ENCODE measurements around the gene MOB2.

MOB2 gene

DNA sequence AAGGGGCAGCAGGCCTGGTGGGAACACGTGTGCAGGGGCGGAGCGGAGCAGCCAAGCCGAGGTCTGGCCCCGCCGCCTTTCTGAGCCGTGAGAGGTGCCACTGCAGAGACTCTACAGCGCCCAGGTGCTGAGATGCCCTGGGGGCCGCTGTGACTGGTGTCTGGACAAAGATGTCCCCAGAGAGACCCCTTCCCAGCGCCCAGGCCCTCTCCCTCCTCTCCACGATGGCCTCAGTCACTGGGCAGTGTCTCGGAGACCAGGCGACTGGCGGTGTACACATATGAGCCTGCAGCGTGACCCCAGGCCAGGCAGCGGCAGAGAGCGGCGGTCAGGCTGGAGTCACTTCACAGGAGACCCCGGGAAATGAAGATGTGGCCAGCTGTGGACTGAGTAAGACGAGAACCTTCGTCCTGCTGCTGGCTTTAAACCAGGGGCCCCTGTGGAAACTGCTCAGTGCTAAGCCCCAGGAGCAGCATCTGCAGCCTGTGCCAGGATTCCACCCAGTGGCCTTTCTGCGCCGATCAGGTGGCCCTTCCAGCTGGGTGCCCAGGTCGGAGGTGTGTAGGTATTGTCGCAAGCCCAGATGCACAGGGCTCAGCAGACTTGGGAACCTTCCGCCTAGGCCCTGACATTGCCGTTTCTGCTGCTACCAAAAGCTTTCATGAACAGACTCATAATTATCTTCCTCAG lies 34.7 kb downstream of the MOB2 start:
- H3K9me3 ChIP-seq (ENCODE audit: low read depth, low read length): no peaks in the 10 kb centered on the region
- H3K36me3 ChIP-seq (ENCODE audit: insufficient read depth, low read length): no peaks in the 10 kb centered on the region
- H3K27ac ChIP-seq: no peak overlapping the region
- H3K9ac ChIP-seq (ENCODE audit: insufficient read length): no peak overlapping the region
- TF ChIP-seq EZH2 (IDR thresholded peaks at IDR 0.05): no peak
- no peak for DNase-seq (ENCODE audit: low read depth, low spot score)
- H3K4me3 ChIP-seq: no peak overlapping the region

DNA sequence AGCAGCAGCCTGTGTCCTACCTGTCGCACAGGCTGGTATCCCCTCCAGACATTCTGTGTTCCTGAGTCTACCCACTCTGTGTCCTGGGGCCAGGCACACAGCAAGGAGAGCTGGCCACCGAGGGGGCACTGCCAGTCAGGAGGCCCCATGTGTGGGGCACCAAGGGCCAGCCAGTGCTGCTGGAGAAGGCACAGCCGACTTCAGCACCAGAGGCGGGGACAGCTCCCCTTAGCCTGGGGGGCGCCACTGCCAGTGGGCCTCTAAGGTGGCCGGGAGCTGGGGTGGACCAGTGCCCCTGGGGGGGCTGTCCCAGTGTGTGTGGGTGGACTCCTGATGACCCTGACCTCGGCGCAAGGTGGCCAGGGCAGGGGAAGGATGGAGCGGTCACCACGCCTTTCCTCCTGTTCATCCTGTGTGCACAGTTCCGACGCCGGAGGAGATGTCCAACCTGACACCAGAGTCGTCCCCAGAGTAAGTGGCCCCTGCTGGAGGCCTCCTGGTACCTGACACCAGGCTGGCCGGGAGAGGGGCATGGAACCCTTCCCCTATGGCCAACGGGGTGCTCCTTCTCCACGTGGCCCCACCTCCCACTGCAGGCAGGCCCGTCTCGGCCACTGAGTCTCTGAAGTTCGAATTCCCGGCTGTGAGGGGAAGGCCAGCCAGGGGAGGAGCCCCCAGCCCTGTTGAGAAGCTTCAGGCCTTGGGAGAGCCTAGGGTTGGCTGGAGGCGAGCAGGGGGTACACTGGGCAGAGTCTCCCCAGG lies 35.4 kb downstream of the MOB2 start:
- Histone ChIP-seq H3K36me3 (ENCODE audit: insufficient read depth, low read length) (no peaks in the 10 kb centered on the region), H3K9me3 (ENCODE audit: low read depth, low read length) (no peaks in the 10 kb centered on the region), H3K27ac (no peak overlapping the region), H3K9ac (ENCODE audit: insufficient read length) (no peak overlapping the region), H3K4me3 (no peak overlapping the region)
- no peak for TF ChIP-seq FOXP2 (optimal IDR thresholded peaks at IDR 0.05; ENCODE audit: control extremely low read depth, extremely low read length, insufficient read depth)
- TF ChIP-seq EZH2 (IDR thresholded peaks at IDR 0.05): no peak
- no peak for TF ChIP-seq POLR2AphosphoS5 (IDR thresholded peaks at IDR 0.05; ENCODE audit: borderline replicate concordance, low read depth, low read length)
- no peak for DNase-seq (ENCODE audit: low read depth, low spot score)

DNA sequence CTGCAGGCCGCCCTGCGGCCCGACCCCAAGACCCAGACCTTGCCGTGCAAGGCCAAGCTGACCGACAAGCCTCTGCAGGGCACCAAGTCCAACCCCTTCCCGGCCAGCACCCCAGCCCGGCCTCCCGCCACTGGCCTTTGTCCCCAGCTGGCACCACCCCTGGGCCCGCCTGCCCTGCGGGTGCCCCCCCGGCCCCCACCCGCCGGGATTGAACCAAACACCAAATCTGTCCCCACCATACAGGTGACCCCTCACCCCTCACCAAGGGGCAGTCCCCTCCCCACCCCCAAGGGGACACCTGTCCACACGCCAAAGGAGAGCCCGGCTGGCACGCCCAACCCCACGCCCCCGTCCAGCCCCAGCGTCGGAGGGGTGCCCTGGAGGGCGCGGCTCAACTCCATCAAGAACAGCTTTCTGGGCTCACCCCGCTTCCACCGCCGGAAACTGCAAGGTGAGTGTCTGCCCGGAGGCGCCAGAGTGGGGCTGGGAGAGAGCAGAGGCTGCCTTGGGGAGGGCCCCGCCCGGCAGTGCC lies 36.2 kb downstream of the MOB2 start:
- Histone ChIP-seq H3K36me3 (ENCODE audit: insufficient read depth, low read length) (no peaks in the 10 kb centered on the region), H3K9me3 (ENCODE audit: low read depth, low read length) (no peaks in the 10 kb centered on the region)
- no peak for DNase-seq (ENCODE audit: low read depth, low spot score)

DNA sequence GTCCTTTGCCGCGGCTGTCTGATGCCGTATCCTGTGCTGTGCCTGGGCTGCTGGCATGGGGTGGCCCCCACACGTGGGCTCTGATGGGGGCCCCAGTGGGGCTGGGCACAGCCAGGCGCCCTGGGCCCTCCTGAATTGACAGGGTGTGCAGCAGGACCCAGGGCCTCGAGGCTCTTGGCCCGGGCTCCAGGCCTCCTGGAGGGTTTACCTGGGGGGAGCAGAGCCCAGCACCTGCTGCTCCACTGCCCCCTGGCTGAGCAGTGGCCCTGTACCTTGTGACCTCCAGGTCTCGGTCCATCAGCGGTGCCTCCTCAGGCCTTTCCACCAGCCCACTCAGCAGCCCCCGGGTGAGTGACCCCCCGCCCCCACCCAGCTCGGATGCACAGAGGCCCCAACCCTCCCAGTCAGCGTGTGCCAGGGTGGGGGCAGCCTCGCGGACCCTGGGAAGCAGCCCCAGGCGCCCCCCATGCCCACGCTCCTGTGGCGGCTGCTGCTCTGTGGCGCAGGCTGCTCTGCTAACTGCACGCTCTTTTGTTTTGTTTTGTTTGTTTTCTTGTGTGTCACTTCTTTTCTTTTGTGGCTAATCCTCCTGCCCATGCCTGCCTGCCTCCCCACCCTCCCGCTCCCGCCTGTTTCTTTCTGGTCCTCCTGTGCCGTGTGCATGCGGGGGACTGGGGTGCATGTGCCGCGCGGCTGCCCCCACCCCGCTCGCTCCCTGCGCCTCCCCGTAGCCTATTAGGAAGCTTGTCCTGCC lies 36.9 kb downstream of the MOB2 start:
- Histone ChIP-seq H3K27ac (no peak overlapping the region), H3K4me3 (no peak overlapping the region), H3K36me3 (ENCODE audit: insufficient read depth, low read length) (no peaks in the 10 kb centered on the region), H3K9me3 (ENCODE audit: low read depth, low read length) (no peaks in the 10 kb centered on the region), H3K9ac (ENCODE audit: insufficient read length) (no peak overlapping the region)
- TF ChIP-seq FOXP2 (optimal IDR thresholded peaks at IDR 0.05; ENCODE audit: control extremely low read depth, extremely low read length, insufficient read depth): no peak
- no peak for TF ChIP-seq POLR2AphosphoS5 (IDR thresholded peaks at IDR 0.05; ENCODE audit: borderline replicate concordance, low read depth, low read length)
- TF ChIP-seq EZH2 (IDR thresholded peaks at IDR 0.05): no peak
- no peak for DNase-seq (ENCODE audit: low read depth, low spot score)

More for the DNA sequence above, 36.2 kb downstream of the MOB2 start:
- Histone ChIP-seq H3K9ac (ENCODE audit: insufficient read length) (no peak overlapping the region), H3K4me3 (no peak overlapping the region), H3K27ac (no peak overlapping the region)
- TF ChIP-seq POLR2AphosphoS5 (IDR thresholded peaks at IDR 0.05; ENCODE audit: borderline replicate concordance, low read depth, low read length): no peak
- TF ChIP-seq EZH2 (IDR thresholded peaks at IDR 0.05): no peak
- TF ChIP-seq FOXP2 (optimal IDR thresholded peaks at IDR 0.05; ENCODE audit: control extremely low read depth, extremely low read length, insufficient read depth): no peak

DNA sequence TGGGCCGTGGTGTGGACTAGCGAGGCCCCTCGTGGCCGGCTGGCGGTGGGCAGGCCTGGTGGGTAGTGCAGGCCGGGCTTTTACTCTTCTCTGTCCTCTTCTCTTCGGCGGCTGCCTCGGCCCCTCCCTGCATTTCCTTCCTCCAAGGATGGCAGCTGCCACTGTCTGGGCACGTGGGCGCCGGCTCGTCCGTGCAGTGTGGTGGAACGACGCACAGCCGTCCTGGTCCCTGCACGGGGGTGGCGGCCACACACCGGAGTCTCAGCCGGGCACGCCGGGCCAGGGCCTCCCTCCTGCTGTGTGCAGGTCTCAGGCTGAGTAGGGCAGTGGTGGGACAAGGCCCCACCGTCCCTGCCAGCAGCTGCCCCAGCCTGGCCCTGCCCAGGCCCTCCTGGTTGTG lies 37.7 kb downstream of the MOB2 start:
- DNase-seq (ENCODE audit: low read depth, low spot score): no peak
- Histone ChIP-seq H3K9ac (ENCODE audit: insufficient read length) (no peak overlapping the region), H3K4me3 (no peak overlapping the region), H3K36me3 (ENCODE audit: insufficient read depth, low read length) (no peaks in the 10 kb centered on the region), H3K9me3 (ENCODE audit: low read depth, low read length) (no peaks in the 10 kb centered on the region), H3K27ac (no peak overlapping the region)
- TF ChIP-seq POLR2AphosphoS5 (IDR thresholded peaks at IDR 0.05; ENCODE audit: borderline replicate concordance, low read depth, low read length): no peak
- no peak for TF ChIP-seq EZH2 (IDR thresholded peaks at IDR 0.05)
- TF ChIP-seq FOXP2 (optimal IDR thresholded peaks at IDR 0.05; ENCODE audit: control extremely low read depth, extremely low read length, insufficient read depth): no peak

DNA sequence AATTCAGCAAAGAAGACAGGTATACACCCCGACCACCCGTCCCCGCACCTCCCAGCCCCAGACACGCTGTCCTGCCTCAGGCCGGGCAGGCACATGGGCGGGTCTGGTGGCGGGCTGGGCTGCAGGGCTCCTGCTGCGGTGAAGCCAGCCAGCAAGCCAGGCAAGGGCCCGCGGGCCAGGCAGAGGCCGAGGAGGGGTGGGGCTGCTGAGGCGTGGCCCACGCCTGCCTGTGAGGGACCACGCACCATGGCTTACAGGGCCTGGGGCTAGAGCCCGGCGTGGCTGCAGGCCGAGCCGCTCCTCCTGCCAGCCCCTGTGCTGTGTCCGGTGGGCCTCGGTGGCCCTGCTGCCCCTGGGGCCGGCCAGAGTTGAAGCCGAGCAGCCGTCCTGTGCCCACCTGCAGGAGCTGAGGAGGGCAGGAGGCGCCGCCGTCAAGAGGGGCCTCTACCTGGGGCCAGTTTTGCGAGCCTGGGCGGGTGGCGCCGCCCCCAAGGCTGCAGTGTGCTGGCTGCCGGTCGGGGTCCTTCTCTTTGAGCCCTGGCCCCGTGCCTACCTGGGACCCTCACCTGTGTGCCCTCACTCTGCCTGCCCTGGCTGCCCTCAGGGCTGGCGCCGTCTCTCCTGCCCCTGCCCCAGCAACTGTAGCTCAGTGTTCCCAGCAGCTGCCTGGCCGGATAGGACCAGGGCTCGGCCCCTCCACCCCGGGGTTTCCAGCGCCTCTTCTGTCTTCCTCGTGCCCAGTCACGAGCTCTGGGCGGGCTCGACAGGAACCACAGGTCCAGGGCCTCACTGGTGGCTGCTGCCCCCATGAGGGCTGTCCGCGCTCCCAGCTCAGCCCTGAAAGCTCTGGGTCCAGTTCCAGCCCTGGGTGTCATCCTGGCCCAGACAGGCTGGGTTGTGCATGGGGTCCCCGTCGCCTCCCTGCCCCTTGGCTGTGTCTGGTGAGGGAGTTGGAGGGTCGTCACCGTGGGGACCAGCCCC lies 38.4 kb downstream of the MOB2 start:
- Histone ChIP-seq H3K27ac (no peak overlapping the region), H3K4me3 (no peak overlapping the region), H3K9ac (ENCODE audit: insufficient read length) (no peak overlapping the region), H3K36me3 (ENCODE audit: insufficient read depth, low read length) (no peaks in the 10 kb centered on the region), H3K9me3 (ENCODE audit: low read depth, low read length) (no peaks in the 10 kb centered on the region)
- TF ChIP-seq EZH2 (IDR thresholded peaks at IDR 0.05): no peak
- TF ChIP-seq POLR2AphosphoS5 (IDR thresholded peaks at IDR 0.05; ENCODE audit: borderline replicate concordance, low read depth, low read length): no peak
- DNase-seq (ENCODE audit: low read depth, low spot score): no peak

DNA sequence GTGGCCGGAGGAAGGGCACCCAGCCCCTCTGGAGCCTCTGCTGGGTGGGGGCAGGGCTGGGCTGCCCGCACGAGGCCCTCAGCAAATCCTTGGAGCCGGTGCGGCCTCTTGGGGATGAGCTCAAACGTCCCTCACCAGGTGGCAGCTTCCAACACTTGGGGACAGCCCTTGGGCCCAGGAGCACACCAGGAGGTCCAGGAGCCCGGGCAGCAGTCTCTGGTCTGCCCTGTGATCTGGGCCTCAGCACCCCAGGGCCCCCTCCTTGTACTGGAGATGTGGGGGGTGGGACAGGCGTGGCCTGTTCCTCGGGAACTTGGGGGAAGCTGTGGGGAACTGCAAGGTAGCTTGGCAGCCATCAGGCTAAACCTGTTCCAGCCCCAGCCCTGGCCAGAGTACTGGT lies 40.0 kb downstream of the MOB2 start:
- no peak overlapping the region for H3K9ac ChIP-seq (ENCODE audit: insufficient read length)
- H3K4me3 ChIP-seq: no peak overlapping the region
- H3K27ac ChIP-seq: no peak overlapping the region
- H3K9me3 ChIP-seq (ENCODE audit: low read depth, low read length): no peaks in the 10 kb centered on the region
- TF ChIP-seq EZH2 (IDR thresholded peaks at IDR 0.05): no peak
- TF ChIP-seq FOXP2 (optimal IDR thresholded peaks at IDR 0.05; ENCODE audit: control extremely low read depth, extremely low read length, insufficient read depth): no peak
- TF ChIP-seq POLR2AphosphoS5 (IDR thresholded peaks at IDR 0.05; ENCODE audit: borderline replicate concordance, low read depth, low read length): no peak
- H3K36me3 ChIP-seq (ENCODE audit: insufficient read depth, low read length): no peaks in the 10 kb centered on the region
- DNase-seq (ENCODE audit: low read depth, low spot score): no peak

Measured in SK-N-MC (cell line).